GM18511 (cell line): ENCODE measurements around the gene TET1.
"Not testable (repeated sequence)": the region's sequence is repeated elsewhere in the genome, so short reads cannot be mapped to it uniquely, and the experiment has no call there.

Source experiments
- ATAC-seq: cut with Tn5 transposase; IDR thresholded peaks from one replicate; pipeline ENCODE4 v1.9.1; 2021; ENCODE audit warnings: mild to moderate bottlenecking, moderate library complexity; ENCODE audit not compliant: unreplicated experiment

TET1 gene

GRCh38 chr10:68562661-68563570 lies 2.8 kb downstream of the TET1 start:
- ATAC-seq: no peak

GRCh38 chr10:68564712-68565111 lies 4.6 kb downstream of the TET1 start:
- ATAC-seq: no peak

- ATAC-seq: no peak
Measured at GRCh38 chr10:68565658-68566057, 5.5 kb downstream of the TET1 start.

GRCh38 chr10:68566351-68566750 lies 6.2 kb downstream of the TET1 start:
- ATAC-seq: no peak

GRCh38 chr10:68566955-68567354 lies 6.8 kb downstream of the TET1 start:
- ATAC-seq: no peak

GRCh38 chr10:68572151-68572550 lies 12.0 kb downstream of the TET1 start:
- ATAC-seq: no peak

GRCh38 chr10:68574051-68574450 lies 13.9 kb downstream of the TET1 start:
- no peak for ATAC-seq

- no peak for ATAC-seq
Measured at GRCh38 chr10:68576118-68576517, 16.0 kb downstream of the TET1 start.

- ATAC-seq: no peak
Measured at GRCh38 chr10:68578974-68579373, 18.8 kb downstream of the TET1 start.

- not testable (repeated sequence) for ATAC-seq
Measured at GRCh38 chr10:68584187-68584586, 24.1 kb downstream of the TET1 start.

- ATAC-seq: no peak
Measured at GRCh38 chr10:68586606-68587305, 26.6 kb downstream of the TET1 start.

GRCh38 chr10:68594405-68594804 lies 34.3 kb downstream of the TET1 start:
- no peak for ATAC-seq

GRCh38 chr10:68595513-68595912 lies 35.4 kb downstream of the TET1 start:
- no peak for ATAC-seq

- no peak for ATAC-seq
Measured at GRCh38 chr10:68597407-68597806, 37.3 kb downstream of the TET1 start.

- no peak for ATAC-seq
Measured at GRCh38 chr10:68598978-68599770, 39.0 kb downstream of the TET1 start.

GRCh38 chr10:68599771-68600040 lies 39.6 kb downstream of the TET1 start:
- ATAC-seq: no peak

GRCh38 chr10:68600041-68600778 lies 40.1 kb downstream of the TET1 start:
- peak; percentile 83 for ATAC-seq

GRCh38 chr10:68601501-68602265 lies 41.5 kb downstream of the TET1 start:
- ATAC-seq: no peak

GRCh38 chr10:68602434-68602833 lies 42.3 kb downstream of the TET1 start:
- no peak for ATAC-seq

- no peak for ATAC-seq
Measured at GRCh38 chr10:68603766-68604165, 43.6 kb downstream of the TET1 start.
